ENCODE measurements around the gene ADAM19.

The ADAM19 gene

GRCh38 chr5:157542282-157543000 is 33.1 kb downstream of the ADAM19 start:
- no peak overlapping the region for H3K4me3 ChIP-seq (ENCODE audit: low read length)
- no peak for DNase-seq (ENCODE audit: low read depth)

GRCh38 chr5:157541447-157542118 is 34.0 kb downstream of the ADAM19 start:
- DNase-seq (ENCODE audit: low read depth) = no peak
- peak overlapping the region; percentile 23; the same call in 1 of the 2 replicates for H3K4me3 ChIP-seq (ENCODE audit: low read length)
- no peak for TF ChIP-seq CTCF (conservative IDR thresholded peaks at IDR 0.05; ENCODE audit: low read length)

More at GRCh38 chr5:157542282-157543000, 33.1 kb downstream of the ADAM19 start:
- TF ChIP-seq CTCF (conservative IDR thresholded peaks at IDR 0.05; ENCODE audit: low read length) = no peak

GRCh38 chr5:157540707-157541446 is 34.7 kb downstream of the ADAM19 start:
- DNase-seq (ENCODE audit: low read depth) = peak; percentile 78
- no peak for TF ChIP-seq CTCF (conservative IDR thresholded peaks at IDR 0.05; ENCODE audit: low read length)
- peak overlapping the region; percentile 23; the same call in 1 of the 2 replicates for H3K4me3 ChIP-seq (ENCODE audit: low read length)

- DNase-seq (ENCODE audit: low read depth) = no peak
- H3K4me3 ChIP-seq (ENCODE audit: low read length) = no peak overlapping the region
- TF ChIP-seq CTCF (conservative IDR thresholded peaks at IDR 0.05; ENCODE audit: low read length) = no peak
Observed at GRCh38 chr5:157540124-157540523, 35.5 kb downstream of the ADAM19 start.

- DNase-seq (ENCODE audit: low read depth) = no peak
- H3K4me3 ChIP-seq (ENCODE audit: low read length) = no peak overlapping the region
- TF ChIP-seq CTCF (conservative IDR thresholded peaks at IDR 0.05; ENCODE audit: low read length) = no peak
Observed at GRCh38 chr5:157539503-157540022, 36.0 kb downstream of the ADAM19 start.

- DNase-seq (ENCODE audit: low read depth) = no peak
- no peak for TF ChIP-seq CTCF (conservative IDR thresholded peaks at IDR 0.05; ENCODE audit: low read length)
- no peak overlapping the region for H3K4me3 ChIP-seq (ENCODE audit: low read length)
Observed at GRCh38 chr5:157538311-157538710, 37.3 kb downstream of the ADAM19 start.
